Measurements from ENCODE around the gene EZH1. TPM values are rescaled to one million over a fixed set of nuclear protein-coding genes. Genes with fewer than 3 reads are reported as not detected.

The EZH1 gene
- total and polyA plus RNA-seq, 3 donors from 2014 or later, result 28.1 to 59.4 (median 53.7) TPM

GRCh38 chr17:42659079-42659931 is 85.5 kb downstream of the EZH1 start, which contains the start of gene TUBG2:
Gene TUBG2 (plus strand): TSS chr17:42659284. CDS start chr17:42659504, 220 bp downstream.
- H3K4me1 ChIP-seq, result peaks cover 10% of the 10 kb centered on the region
- WGBS, 2 donors, result 1 to 4% methylated on average over 25 to 41 of the region's 59 CpGs
- DNase-seq, result peak; percentile 90
- peak within 1 kb of the TSS; percentile 70 to 78 for H3K27ac ChIP-seq
- H3K27me3 ChIP-seq, result no peaks in the 10 kb centered on the region
- TF ChIP-seq CTCF (IDR thresholded peaks at IDR 0.05) (no peak), POLR2A (IDR thresholded peaks at IDR 0.05) (no peak)
- H3K9me3 ChIP-seq, result no peaks in the 10 kb centered on the region
- no peaks in the 10 kb centered on the region for H3K36me3 ChIP-seq (ENCODE audit: low read depth, missing control alignments)
- H3K4me3 ChIP-seq, result peak within 1 kb of the TSS; percentile 48 to 85
- intact Hi-C loops (cut with DNase I; ENCODE audit: low total_unique reads), result no loop called here

- Histone ChIP-seq H3K4me1 (peaks cover 18% of the 10 kb centered on the region), H3K4me3 (no peak overlapping the region), H3K36me3 (ENCODE audit: low read depth, missing control alignments) (no peaks in the 10 kb centered on the region), H3K9me3 (no peaks in the 10 kb centered on the region), H3K27ac (no peak overlapping the region), H3K27me3 (no peaks in the 10 kb centered on the region)
- DNase-seq, result no peak
- WGBS, 2 donors, result 79 to 80% methylated on average over 9 of the region's 9 CpGs
- TF ChIP-seq POLR2A (IDR thresholded peaks at IDR 0.05) (no peak), CTCF (IDR thresholded peaks at IDR 0.05) (no peak)
- intact Hi-C loops (cut with DNase I; ENCODE audit: low total_unique reads), result no loop called here
Measured at GRCh38 chr17:42657824-42658588, 86.8 kb downstream of the EZH1 start.

GRCh38 chr17:42655528-42655927 is 89.3 kb downstream of the EZH1 start:
- H3K36me3 ChIP-seq (ENCODE audit: low read depth, missing control alignments), result no peaks in the 10 kb centered on the region
- no peaks in the 10 kb centered on the region for H3K27me3 ChIP-seq
- no peak for DNase-seq
- H3K9me3 ChIP-seq, result no peaks in the 10 kb centered on the region
- intact Hi-C loops (cut with DNase I; ENCODE audit: low total_unique reads), result no loop called here
- TF ChIP-seq CTCF (IDR thresholded peaks at IDR 0.05) (no peak), POLR2A (IDR thresholded peaks at IDR 0.05) (no peak)
- 66 to 69% methylated on average over 2 of the region's 2 CpGs for WGBS, 2 donors
- H3K4me1 ChIP-seq, result peaks cover 22% of the 10 kb centered on the region
- no peak overlapping the region for H3K27ac ChIP-seq
- H3K4me3 ChIP-seq, result no peak overlapping the region

GRCh38 chr17:42653179-42654124 is 91.4 kb downstream of the EZH1 start:
- Histone ChIP-seq H3K4me1 (peaks cover 20% of the 10 kb centered on the region), H3K36me3 (ENCODE audit: low read depth, missing control alignments) (no peaks in the 10 kb centered on the region), H3K27ac (peak overlapping the region; percentile 87 to 94), H3K9me3 (no peaks in the 10 kb centered on the region), H3K27me3 (no peaks in the 10 kb centered on the region), H3K4me3 (peak overlapping the region; percentile 27 to 29)
- DNase-seq, result peak; percentile 81
- WGBS, 2 donors, result 17 to 18% methylated on average over 40 to 42 of the region's 42 CpGs
- intact Hi-C loops (cut with DNase I; ENCODE audit: low total_unique reads), result no loop called here
- TF ChIP-seq CTCF (IDR thresholded peaks at IDR 0.05) (no peak), POLR2A (IDR thresholded peaks at IDR 0.05) (no peak)

Data from testis (tissue), 3 donors.